ENCODE measurements around the gene PKD1.

- TF ChIP-seq CTCF (IDR thresholded peaks at IDR 0.05; ENCODE audit: poor library complexity, severe bottlenecking) (no peak), POLR2AphosphoS5 (IDR thresholded peaks at IDR 0.05) (no peak), RAD21 (conservative IDR thresholded peaks at IDR 0.05) (no peak), TAF1 (IDR thresholded peaks at IDR 0.05; ENCODE audit: low read depth) (no peak)
Observed at GRCh38 chr16:2074071-2074470, 61.6 kb downstream of the PKD1 start.

All from neural cell (in vitro differentiated cells).